ENCODE data around the gene POLDIP3. TPM values are rescaled to one million over a fixed set of nuclear protein-coding genes. Genes with fewer than 3 reads are reported as not detected.

The POLDIP3 gene
- total and polyA plus RNA-seq, 2 donors (not counting 3 experiments of a cell fraction or from before 2014, with no cell fraction given): 29.3 to 60.4 TPM

DNA sequence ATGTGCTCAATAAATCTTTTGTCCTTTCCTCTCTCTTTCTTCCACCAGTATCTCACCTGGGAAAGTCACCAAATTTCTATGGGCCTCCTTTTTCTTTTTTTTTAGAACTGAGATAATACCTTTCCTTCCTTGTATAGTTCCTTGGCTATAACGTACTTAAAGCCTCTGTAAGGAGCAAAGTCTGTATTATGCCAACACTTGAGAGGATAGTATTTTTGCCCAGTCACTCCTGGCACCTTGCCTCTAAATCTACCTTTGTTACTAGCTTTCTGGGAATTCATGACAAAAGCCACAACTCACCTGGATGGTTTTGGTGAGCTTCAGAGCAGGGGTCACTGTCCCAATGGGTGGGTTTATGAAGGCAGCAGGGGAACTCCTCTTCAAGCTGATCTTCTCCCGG, 12.2 kb downstream of the POLDIP3 start:
- Histone ChIP-seq H3K27ac (ENCODE audit: insufficient read depth, low read depth, low read length) (no peak overlapping the region), H3K36me3 (ENCODE audit: control insufficient read depth in 2 of 2, extremely low read depth in 1 of 2, insufficient read depth in 2 of 2, low read length in 2 of 2) (peaks cover 18 to 25% of the 10 kb centered on the region in 2 experiments), H3K9me1 (replicated peaks; ENCODE audit: control insufficient read depth, extremely low read depth, insufficient read depth, low read length) (no peaks in the 10 kb centered on the region), H3K4me1 (ENCODE audit: control insufficient read depth, extremely low read depth, insufficient read depth, low read length) (no peaks in the 10 kb centered on the region), H3K4me2 (ENCODE audit: insufficient read depth, low read length) (no peak overlapping the region), H4K20me1 (replicated peaks; ENCODE audit: control insufficient read depth, extremely low read depth, insufficient read depth, low read length) (no peaks in the 10 kb centered on the region), H3K4me3 (replicated peaks in 1 of 3; ENCODE audit: insufficient read depth in 1 of 3, low read depth in 1 of 3, low read length in 3 of 3) (no peak overlapping the region), H3K9ac (replicated peaks; ENCODE audit: extremely low read depth, insufficient read depth, low read length) (no peak overlapping the region), H3K27me3 (ENCODE audit: control insufficient read depth in 2 of 2, insufficient read depth in 2 of 2, low read length in 2 of 2) (no peaks in the 10 kb centered on the region), H3K9me3 (replicated peaks; ENCODE audit: control insufficient read depth, insufficient read depth, low read length) (no peaks in the 10 kb centered on the region), H3K79me2 (ENCODE audit: control insufficient read depth, insufficient read depth, low read length) (peaks cover 56% of the 10 kb centered on the region), H2AFZ (ENCODE audit: low read depth, low read length) (no peak overlapping the region)
- DNase-seq (ENCODE audit: low read depth, low spot score): no peak
- no peak for FAIRE-seq
- intact Hi-C loops (cut with micrococcal nuclease) (no loop called here), dilution Hi-C loops (cut with MboI; ENCODE audit: extremely low pct_ligation_motif_present, low sequenced_read_pairs) (no loop called here)
- BruUV-seq (replicated peaks): no TSS peak
- ChIA-PET CTCF (no interaction called here), POLR2A (no interaction called here)
- TF ChIP-seq, protein P1, sequence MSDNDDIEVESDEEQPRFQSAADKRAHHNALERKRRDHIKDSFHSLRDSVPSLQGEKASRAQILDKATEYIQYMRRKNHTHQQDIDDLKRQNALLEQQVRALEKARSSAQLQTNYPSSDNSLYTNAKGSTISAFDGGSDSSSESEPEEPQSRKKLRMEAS (IDR thresholded peaks at IDR 0.05; ENCODE audit: insufficient read depth, insufficient read length): no peak
- TF ChIP-seq JUN (IDR thresholded peaks at IDR 0.05; ENCODE audit: borderline replicate concordance, insufficient read depth, insufficient read length, low read depth) (no peak), EZH2 (IDR thresholded peaks at IDR 0.05; ENCODE audit: borderline replicate concordance, low read depth, low read length, severe bottlenecking) (no peak), POLR2AphosphoS5 (IDR thresholded peaks at IDR 0.05; ENCODE audit: insufficient read depth, low read depth, low read length) (no peak), FOS (IDR thresholded peaks at IDR 0.05; ENCODE audit: borderline replicate concordance, insufficient read depth, low read length) (no peak), POLR2A (IDR thresholded peaks at IDR 0.05; ENCODE audit: low read depth, low read length) (no peak), GATA2 (IDR thresholded peaks at IDR 0.05; ENCODE audit: insufficient read depth, insufficient read length, low read depth, low read length) (no peak), MYC (IDR thresholded peaks at IDR 0.05; ENCODE audit: low read depth, low read length) (no peak)
- TF ChIP-seq, protein P2, sequence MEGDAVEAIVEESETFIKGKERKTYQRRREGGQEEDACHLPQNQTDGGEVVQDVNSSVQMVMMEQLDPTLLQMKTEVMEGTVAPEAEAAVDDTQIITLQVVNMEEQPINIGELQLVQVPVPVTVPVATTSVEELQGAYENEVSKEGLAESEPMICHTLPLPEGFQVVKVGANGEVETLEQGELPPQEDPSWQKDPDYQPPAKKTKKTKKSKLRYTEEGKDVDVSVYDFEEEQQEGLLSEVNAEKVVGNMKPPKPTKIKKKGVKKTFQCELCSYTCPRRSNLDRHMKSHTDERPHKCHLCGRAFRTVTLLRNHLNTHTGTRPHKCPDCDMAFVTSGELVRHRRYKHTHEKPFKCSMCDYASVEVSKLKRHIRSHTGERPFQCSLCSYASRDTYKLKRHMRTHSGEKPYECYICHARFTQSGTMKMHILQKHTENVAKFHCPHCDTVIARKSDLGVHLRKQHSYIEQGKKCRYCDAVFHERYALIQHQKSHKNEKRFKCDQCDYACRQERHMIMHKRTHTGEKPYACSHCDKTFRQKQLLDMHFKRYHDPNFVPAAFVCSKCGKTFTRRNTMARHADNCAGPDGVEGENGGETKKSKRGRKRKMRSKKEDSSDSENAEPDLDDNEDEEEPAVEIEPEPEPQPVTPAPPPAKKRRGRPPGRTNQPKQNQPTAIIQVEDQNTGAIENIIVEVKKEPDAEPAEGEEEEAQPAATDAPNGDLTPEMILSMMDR (IDR thresholded peaks at IDR 0.05; ENCODE audit: extremely low read depth in 1 of 2, insufficient read depth in 1 of 2, low read depth in 1 of 2, low read length in 2 of 2): no peak
